GM21390 (cell line): ENCODE data around the gene RABGAP1.
"Not testable (repeated sequence)": the region's sequence is repeated elsewhere in the genome, so short reads cannot be mapped to it uniquely, and the experiment has no call there.

Source experiments
- ATAC-seq: cut with Tn5 transposase; IDR thresholded peaks from one replicate; pipeline ENCODE4 v1.9.1; 2021; ENCODE audit not compliant: unreplicated experiment

The RABGAP1 gene

DNA sequence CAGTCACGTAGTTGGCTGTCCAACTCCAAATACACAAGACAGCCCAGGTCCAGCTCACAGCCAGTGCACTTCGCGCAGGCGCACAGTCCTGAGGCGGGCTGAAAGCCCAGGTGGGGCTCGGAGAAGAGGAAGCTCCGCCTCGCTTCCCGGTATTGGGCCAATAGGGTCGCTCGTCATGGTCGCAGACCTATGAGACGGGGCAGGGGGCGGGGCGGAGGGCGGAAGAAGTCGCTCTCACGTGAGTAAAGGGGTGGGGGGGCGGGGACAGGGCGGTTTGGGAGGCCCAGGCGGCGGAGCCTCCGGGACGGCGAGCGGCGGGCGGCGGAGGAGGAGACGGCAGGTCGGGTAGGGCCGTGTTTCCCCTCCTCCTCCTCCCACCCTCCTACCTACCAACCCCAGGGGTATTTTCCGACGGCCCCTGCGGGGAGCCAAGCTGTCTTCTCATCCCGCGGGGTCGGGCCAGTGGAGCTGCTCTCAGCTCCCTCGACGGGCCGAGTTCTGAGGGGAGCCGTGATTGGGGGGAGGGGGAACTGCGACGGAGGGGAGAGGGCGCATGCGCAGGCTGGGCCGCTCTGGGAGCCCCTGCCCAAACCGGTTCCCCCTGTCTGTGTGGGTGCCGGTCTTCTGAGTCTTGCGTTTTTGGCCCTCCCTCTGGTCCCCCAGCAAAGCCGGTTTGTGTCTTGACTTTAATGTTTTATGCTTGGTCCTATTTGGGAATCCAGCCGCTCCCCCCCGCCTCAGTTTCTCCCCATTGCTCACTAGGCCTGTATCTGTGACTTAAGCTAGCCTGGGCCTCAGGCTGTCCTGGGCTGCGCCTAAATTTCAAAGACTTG is at the start of gene RABGAP1:
RABGAP1 (plus strand) TSS at position 272 of the 833 bp plus-strand sequence. CDS start 16,040 bp downstream, outside the sequence.
- ATAC-seq: peak; percentile 99

DNA sequence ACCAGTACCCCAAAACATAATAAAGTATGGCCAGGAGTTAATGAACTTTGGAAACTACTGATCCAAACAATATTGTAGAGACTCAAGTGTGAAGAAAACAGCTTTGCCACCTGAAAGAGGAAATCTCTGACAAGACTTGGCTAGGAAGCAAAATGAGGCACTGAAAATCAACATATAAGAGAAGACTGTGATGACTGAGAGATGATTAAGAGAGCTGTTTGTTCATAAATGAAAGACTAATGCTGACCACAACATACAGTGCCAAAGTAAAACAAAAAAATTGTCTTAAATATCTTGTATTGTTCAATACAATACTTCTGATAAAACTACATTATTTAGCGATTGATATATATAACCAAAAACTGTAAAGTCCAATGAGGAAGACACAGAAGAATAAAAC is 42.9 kb upstream of the RABGAP1 start:
- ATAC-seq: no peak

- no peak for ATAC-seq
These were observed 40.0 kb upstream of the RABGAP1 start for GRCh38 chr9:122900791-122901190.

DNA sequence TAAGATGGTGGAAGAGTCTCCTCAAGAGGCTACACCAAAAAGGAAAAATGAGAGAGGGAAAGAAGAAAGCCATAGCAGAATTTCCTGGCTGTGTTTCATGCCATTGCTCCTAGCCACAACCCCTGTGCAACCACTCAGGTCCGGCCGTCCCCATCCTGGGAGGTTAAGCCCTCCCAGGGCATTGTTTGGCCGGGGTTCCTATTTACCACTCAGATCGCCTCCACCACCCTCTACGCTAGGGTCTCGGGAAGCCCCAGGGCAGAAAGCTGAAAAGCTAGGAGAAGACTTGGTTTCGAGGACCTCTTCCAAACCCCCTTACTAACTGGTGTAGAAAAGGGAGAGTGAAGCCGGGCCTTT is 36.4 kb upstream of the RABGAP1 start:
- ATAC-seq: peak; percentile 18

- ATAC-seq: peak; percentile 73
These were observed 35.8 kb upstream of the RABGAP1 start, which contains the start of gene RC3H2 for GRCh38 chr9:122904823-122905710. RC3H2 (minus strand) TSS chr9:122905359; CDS start chr9:122897509, 7,850 bp downstream.

DNA sequence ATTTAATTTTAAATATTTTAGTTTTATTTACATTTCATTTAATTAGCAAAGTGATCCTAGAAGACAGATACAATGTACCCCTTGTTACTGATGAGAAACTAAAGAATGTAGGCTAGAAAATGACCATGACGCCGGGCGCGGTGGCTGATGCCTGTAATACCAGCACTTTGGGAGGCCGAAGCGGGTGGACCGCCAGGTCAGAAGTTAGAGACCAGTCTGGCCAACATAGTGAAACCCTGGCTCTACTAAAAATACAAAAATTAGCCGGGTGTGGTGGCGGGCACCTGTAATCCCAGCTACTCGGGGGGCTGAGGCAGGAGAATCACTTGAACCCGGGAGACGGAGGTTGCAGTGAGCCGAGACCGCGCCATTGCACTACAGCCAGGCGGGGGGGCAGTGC is 34.7 kb upstream of the RABGAP1 start:
- not testable (repeated sequence) for ATAC-seq

DNA sequence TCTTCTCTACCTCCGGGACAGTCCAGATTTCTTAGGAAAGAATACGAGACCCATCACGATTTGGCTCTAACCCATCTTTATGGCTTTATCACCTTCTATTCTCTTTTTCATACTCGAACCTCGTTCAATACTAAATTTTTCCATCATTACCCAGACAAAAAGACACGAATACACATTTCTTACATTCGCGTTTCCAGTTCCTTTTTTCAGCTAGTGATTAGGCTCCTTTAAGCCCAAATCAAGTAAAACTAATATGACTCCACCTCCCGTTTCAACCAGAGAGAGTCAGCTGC is 28.2 kb upstream of the RABGAP1 start:
- ATAC-seq: no peak

- ATAC-seq: peak; percentile 99
These were observed 27.7 kb upstream of the RABGAP1 start, which contains the start of gene ZBTB6 for GRCh38 chr9:122912964-122913673. ZBTB6 (minus strand) TSS chr9:122913323; CDS start chr9:122912072, 1,251 bp downstream.

- ATAC-seq: no peak
These were observed 22.5 kb upstream of the RABGAP1 start for GRCh38 chr9:122918310-122918709.

GRCh38 chr9:122922713-122923112 is 18.1 kb upstream of the RABGAP1 start:
- no peak for ATAC-seq

- ATAC-seq: no peak
These were observed 16.9 kb upstream of the RABGAP1 start for GRCh38 chr9:122923947-122924346.

GRCh38 chr9:122929796-122930354 is 10.9 kb upstream of the RABGAP1 start:
- ATAC-seq: no peak

DNA sequence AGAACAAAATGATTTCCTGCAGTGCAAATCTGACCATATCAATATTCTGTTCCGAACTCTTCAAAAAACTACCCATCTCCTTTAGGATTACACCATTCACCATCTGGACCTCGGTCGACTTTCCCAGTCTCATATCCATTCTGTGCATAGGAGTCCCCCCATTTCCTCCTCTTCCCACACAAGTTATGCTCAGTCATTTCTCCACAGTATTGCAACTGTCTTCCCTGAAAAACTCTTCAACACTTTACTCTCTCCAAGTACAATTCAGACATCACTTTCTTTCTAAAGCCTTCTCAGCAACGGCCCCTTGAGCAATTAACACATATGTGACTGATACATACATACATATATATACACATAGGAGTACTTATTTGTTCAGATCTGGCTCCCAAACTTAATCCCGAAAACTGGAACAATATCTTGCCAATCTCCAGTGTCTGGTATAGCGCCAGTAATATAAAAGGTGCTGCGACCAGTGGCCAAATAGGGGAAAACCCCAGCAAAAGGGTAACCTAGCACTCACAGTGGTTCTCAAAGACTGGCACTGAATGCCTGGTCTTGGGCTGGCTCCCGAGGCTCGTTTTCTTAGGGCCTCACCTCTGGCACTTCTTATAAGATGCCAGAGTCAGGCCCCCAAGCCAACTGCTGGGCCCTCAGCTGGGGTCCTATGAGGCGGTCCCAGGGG is 10.1 kb upstream of the RABGAP1 start:
- ATAC-seq: no peak

DNA sequence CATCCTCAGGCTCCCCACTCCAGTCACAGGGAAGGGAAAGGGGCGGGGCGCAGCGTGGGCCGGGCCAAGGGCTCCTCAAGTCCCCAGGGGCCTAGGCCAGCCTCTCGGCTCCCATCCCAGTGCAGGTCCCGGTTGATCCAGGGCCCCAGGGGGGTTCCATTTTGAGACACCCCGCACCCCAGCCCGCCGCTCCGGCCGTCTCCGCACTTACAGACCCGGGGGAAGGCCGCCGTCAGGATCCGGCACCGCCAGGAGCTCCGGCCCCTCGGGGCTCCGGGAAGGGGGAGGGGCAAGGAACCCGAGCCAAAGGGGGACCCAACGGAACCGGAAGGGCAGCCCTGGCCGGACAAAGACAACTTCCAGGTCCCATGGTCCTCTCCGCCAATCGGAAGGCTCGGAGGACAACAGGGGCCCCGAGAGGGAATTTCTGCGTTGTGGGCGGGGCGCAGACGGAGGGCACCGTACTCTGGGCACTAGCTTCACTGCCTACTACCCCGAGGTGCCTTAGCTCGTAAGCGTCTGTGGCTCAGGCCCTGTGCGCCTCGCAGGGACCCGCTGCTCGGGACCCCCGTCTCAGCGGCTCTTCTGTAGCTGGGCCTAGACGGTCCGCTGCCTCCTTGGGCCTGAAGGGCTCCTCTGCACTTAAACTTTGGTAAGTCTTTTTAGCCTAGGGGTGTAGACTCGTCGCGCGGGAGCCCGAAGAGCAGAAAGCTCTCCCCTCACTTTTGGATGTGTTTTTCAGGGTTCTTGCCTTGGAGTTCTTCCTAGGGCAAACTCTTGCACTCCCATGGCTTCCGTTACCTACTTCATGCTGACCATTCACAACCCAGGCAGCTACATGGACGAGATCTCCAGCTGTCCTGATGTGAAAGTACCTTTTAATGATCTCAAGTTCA is 9.3 kb upstream of the RABGAP1 start, which contains the start of gene ZBTB26:
ZBTB26 (minus strand) TSS at position 287 of the 896 bp plus-strand sequence. CDS start 11,578 bp downstream, outside the sequence.
- ATAC-seq: peak; percentile 96

- no peak for ATAC-seq
These were observed 4.4 kb upstream of the RABGAP1 start for GRCh38 chr9:122936464-122936863.

GRCh38 chr9:122936883-122937282 is 3.9 kb upstream of the RABGAP1 start:
- ATAC-seq: no peak

- no peak for ATAC-seq
These were observed 1.2 kb upstream of the RABGAP1 start for GRCh38 chr9:122939601-122940000.

DNA sequence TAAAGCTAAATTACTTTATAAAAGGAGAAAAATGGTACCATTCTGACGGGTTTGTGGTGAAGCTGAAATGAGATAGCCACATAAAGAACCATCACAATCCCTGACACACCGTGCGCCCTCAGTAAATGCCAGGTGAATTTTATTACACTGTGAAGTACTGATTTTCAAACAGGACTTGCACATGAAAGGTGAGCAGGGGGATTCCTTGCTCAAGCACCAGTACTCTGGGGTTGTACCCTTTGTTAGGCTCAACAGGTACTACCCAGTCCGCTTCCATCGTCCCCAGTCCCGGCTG is 419 bp upstream of the RABGAP1 start:
- ATAC-seq: no peak

- no peak for ATAC-seq
These were observed 888 bp downstream of the RABGAP1 start for GRCh38 chr9:122941582-122942234.
